Stimulated activated naive CD8-positive, alpha-beta T cell treated with anti-CD3 and anti-CD28 coated beads, Interleukin-15, Interleukin-2, amounts not matched to agents 100 U/mL and 50 U/mL, for 24 hours (primary cell): Measurements from ENCODE around the gene PDGFB.

Source experiments
- ATAC-seq: fragments of 150-1000 bp; cut with Tn5 transposase; one replicate; pipeline ENCODE4 v1.10.0; 2021
- DNase-seq: peaks from one replicate; pipeline ENCODE4 v3.0.0; 2021

Gene PDGFB

DNA sequence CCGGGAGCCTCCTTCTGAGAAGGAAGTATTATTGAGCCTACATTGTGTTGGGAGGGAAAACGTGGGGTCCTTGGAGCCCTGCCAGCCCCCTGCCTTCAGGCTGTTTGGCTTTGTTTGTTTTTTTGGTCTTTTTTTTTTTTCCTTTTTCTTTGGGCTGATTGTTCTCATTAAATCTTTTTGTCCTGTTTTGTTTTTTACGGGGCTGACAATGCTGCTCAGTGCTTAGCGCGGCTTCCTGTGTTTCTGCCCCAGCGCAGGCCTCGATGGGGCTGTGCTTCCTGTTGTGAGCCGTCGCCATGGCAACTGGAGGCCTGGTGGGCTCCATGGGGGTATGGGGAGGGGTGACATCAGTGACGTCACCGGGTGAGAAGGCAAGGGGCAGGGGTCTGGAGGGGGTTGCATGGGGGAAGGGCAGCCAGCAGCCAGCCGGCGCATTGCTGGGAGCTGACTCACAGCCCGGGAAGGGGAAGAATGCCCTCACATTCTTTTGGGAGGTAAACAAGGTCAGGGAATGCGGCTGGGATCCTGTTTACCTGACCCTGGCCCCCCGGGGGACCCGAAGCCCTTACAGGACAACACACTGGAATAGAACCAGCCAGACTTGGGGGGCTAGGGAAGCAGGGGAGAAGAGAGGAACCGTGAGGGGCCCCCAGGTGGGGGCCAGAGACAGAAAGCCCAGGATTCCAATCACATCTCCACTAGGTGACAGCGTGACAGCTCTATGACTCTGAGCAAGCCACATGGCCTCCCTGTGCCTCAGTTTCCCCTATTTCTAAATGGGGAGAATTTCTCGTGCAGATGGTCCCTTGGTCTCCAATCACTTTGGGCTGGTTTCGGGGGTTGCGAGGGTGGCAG, 70.1 kb downstream of the PDGFB start:
- ATAC-seq = peak; percentile 23

DNA sequence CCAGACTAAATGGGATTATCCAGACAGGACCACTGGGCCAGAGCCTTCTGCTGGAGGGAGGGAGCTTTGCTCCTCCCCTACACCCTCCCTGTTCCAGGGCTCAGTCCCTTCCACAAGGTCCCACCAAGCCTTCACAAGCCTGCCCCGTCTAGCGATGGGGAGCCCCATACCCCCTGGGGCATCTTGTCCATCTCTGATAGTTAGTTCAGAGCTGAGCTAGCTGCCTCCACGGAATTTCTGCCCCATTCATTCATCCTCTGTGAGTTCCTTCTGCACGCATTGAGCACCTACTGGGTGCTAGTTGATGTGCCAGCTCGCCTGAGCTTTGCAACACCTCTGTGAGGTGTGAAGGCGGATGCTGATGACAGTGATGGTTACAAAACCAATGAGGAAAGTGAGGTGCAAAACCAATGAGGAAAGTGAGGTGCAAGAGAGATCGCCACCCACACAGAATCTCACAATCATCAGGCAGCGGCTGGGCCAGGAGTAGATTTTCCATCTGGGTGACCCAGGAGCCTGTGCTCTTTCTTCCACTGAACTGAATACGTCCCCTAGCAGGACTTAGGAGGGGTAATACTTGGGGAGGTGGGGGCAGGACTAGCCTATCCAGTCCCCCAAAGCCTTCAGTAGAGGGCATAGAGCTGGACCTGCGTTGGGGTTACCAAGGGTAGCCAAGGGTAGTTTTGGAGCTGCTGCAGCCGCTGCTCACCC, 70.8 kb downstream of the PDGFB start:
- peak; percentile 45 for DNase-seq
- ATAC-seq = peak; percentile 30

More for the DNA sequence above, 70.1 kb downstream of the PDGFB start:
- DNase-seq = peak; percentile 70
